DMS79 treated with DMSO at 0.1 percent for 48 hours (cell line): ENCODE results near the gene RNF151.
A peak's percentile ranks its signal among the peaks of the same experiment; 100 is the strongest.
"Not testable (repeated sequence)": the region's sequence is repeated elsewhere in the genome, so short reads cannot be mapped to it uniquely, and the experiment has no call there.

Experiments
- DNase-seq: peaks from one replicate; lab custom pipeline; 2025; lab: John Stamatoyannopoulos, UW

Gene RNF151

GRCh38 chr16:1966460-1966859 lies at the start of gene RNF151:
RNF151 (plus strand) TSS chr16:1966856; CDS start chr16:1966882, 26 bp downstream.
- no peak for DNase-seq

- peak; percentile 14 for DNase-seq
Measured at GRCh38 chr16:1917056-1917664, 49.5 kb upstream of the RNF151 start.

GRCh38 chr16:1917665-1918350 lies 48.8 kb upstream of the RNF151 start:
- DNase-seq = no peak

GRCh38 chr16:1918351-1919326 lies 48.0 kb upstream of the RNF151 start, which contains the start of gene HS3ST6:
HS3ST6 (minus strand) TSS chr16:1918415; CDS start chr16:1918323, 92 bp downstream.
- DNase-seq = no peak

GRCh38 chr16:1919327-1919998 lies 47.2 kb upstream of the RNF151 start:
- DNase-seq = no peak

GRCh38 chr16:1920122-1920521 lies 46.5 kb upstream of the RNF151 start:
- not testable (repeated sequence) for DNase-seq

- DNase-seq = no peak
Measured at GRCh38 chr16:1920727-1921171, 45.9 kb upstream of the RNF151 start.

GRCh38 chr16:1922357-1922756 lies 44.3 kb upstream of the RNF151 start:
- DNase-seq = no peak

GRCh38 chr16:1923299-1924034 lies 43.2 kb upstream of the RNF151 start:
- no peak for DNase-seq

GRCh38 chr16:1924095-1924494 lies 42.6 kb upstream of the RNF151 start:
- no peak for DNase-seq

- no peak for DNase-seq
Measured at GRCh38 chr16:1926271-1926670, 40.4 kb upstream of the RNF151 start.

- peak; percentile 7 for DNase-seq
Measured at GRCh38 chr16:1929105-1929504, 37.6 kb upstream of the RNF151 start.

GRCh38 chr16:1929578-1930337 lies 36.9 kb upstream of the RNF151 start:
- DNase-seq = peak; percentile 61

GRCh38 chr16:1930338-1930720 lies 36.3 kb upstream of the RNF151 start:
- DNase-seq = no peak

GRCh38 chr16:1932050-1933028 lies 34.3 kb upstream of the RNF151 start:
- no peak for DNase-seq

GRCh38 chr16:1933097-1933661 lies 33.5 kb upstream of the RNF151 start:
- DNase-seq = no peak

- no peak for DNase-seq
Measured at GRCh38 chr16:1936945-1937479, 29.6 kb upstream of the RNF151 start.

GRCh38 chr16:1938316-1938715 lies 28.3 kb upstream of the RNF151 start:
- DNase-seq = no peak

- no peak for DNase-seq
Measured at GRCh38 chr16:1938910-1939309, 27.7 kb upstream of the RNF151 start.
